ENCODE data around the gene FAM89B. TPM values are rescaled to one million over a fixed set of nuclear protein-coding genes. Genes with fewer than 3 reads are reported as not detected.

FAM89B gene
- total and polyA plus RNA-seq, 8 donors: 22.7 to 49.1 (median 32.7) TPM

- Histone ChIP-seq H3K4me3 (peak overlapping the region in 3 of 4 donors; percentile 19 to 55 (median 39)), H3K27ac (peak overlapping the region; percentile 60 to 86 (median 76)), H3K36me3 (no peaks in the 10 kb centered on the region), H3K4me1 (peaks cover 0 to 13% (median 7%) of the 10 kb centered on the region in 3 donors), H3K9me3 (no peaks in the 10 kb centered on the region), H3K27me3 (no peaks in the 10 kb centered on the region)
- DNase-seq (peak in 2 of 6 donors; percentile 16 to 38), FAIRE-seq (no peak), ATAC-seq (peak in 1 of 4 donors; percentile 8)
- TF ChIP-seq, protein P1, sequence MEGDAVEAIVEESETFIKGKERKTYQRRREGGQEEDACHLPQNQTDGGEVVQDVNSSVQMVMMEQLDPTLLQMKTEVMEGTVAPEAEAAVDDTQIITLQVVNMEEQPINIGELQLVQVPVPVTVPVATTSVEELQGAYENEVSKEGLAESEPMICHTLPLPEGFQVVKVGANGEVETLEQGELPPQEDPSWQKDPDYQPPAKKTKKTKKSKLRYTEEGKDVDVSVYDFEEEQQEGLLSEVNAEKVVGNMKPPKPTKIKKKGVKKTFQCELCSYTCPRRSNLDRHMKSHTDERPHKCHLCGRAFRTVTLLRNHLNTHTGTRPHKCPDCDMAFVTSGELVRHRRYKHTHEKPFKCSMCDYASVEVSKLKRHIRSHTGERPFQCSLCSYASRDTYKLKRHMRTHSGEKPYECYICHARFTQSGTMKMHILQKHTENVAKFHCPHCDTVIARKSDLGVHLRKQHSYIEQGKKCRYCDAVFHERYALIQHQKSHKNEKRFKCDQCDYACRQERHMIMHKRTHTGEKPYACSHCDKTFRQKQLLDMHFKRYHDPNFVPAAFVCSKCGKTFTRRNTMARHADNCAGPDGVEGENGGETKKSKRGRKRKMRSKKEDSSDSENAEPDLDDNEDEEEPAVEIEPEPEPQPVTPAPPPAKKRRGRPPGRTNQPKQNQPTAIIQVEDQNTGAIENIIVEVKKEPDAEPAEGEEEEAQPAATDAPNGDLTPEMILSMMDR (IDR thresholded peaks at IDR 0.05): no peak
- WGBS, 2 donors: 47 to 55% methylated on average over 4 of the region's 4 CpGs
- intact Hi-C loops (cut with DNase I): no loop called here
Measured at GRCh38 chr11:65545853-65546216, 26.5 kb upstream of the FAM89B start.

GRCh38 chr11:65546217-65546958 lies 25.9 kb upstream of the FAM89B start:
- H3K27ac ChIP-seq: peak overlapping the region; percentile 60 to 86 (median 76)
- H3K9me3 ChIP-seq: no peaks in the 10 kb centered on the region
- 9 to 12% methylated on average over 61 to 64 of the region's 64 CpGs for WGBS, 2 donors
- intact Hi-C loops (cut with DNase I): no loop called here
- peaks cover 0 to 8% (median 2%) of the 10 kb centered on the region in 3 donors for H3K4me1 ChIP-seq
- H3K4me3 ChIP-seq: peak overlapping the region; percentile 12 to 55 (median 29)
- H3K36me3 ChIP-seq: no peaks in the 10 kb centered on the region
- peak; percentile 92 to 95 (median 94) for ATAC-seq
- TF ChIP-seq, protein P1 (IDR thresholded peaks at IDR 0.05): no peak
- H3K27me3 ChIP-seq: no peaks in the 10 kb centered on the region
- peak; percentile 93 to 99 (median 96) for DNase-seq
- no peak for FAIRE-seq

DNA sequence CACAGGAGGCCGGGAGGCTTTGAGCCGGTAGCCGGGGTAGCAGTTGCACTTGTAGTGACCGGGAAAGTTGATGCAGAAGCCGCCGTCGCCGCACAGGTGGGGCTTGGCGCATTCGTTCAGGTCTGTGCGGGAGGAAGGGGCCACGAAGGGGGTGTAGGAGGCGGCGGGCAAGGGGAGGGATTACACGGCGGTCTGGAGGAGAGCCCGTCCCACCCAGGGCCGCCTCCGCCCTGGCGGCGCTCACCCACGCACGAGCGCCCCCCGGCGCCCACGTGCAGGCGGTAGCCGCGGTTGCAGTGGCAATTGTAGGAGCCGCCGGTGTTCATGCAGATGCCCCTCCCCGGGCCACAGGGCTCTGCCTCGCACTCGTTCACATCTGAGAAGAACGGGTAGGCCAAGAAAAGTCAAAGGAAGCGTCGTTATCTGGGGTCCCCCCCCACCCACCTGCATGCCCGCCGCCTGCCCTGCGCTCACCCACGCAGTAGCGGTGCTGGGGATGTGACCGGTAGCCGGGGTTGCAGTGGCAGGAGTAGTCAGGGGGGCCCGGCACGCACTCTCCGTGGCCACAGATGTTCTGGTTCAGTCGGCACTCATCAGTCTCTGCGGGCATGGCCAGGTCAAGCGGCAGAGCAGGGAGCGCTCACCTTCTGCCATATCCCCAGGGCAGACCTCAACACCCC lies 24.8 kb upstream of the FAM89B start:
- intact Hi-C loops (cut with DNase I): no loop called here
- Histone ChIP-seq H3K9me3 (no peaks in the 10 kb centered on the region), H3K27ac (no peak overlapping the region), H3K4me3 (no peak overlapping the region), H3K27me3 (no peaks in the 10 kb centered on the region), H3K4me1 (peaks cover 0 to 6% (median 3%) of the 10 kb centered on the region in 3 donors), H3K36me3 (no peaks in the 10 kb centered on the region)
- DNase-seq (peak in 3 of 6 donors; percentile 19 to 78 (median 54)), ATAC-seq (no peak), FAIRE-seq (no peak)
- 89 to 90% methylated on average over 52 of the region's 52 CpGs for WGBS, 2 donors
- TF ChIP-seq, protein P1 (IDR thresholded peaks at IDR 0.05): no peak

DNA sequence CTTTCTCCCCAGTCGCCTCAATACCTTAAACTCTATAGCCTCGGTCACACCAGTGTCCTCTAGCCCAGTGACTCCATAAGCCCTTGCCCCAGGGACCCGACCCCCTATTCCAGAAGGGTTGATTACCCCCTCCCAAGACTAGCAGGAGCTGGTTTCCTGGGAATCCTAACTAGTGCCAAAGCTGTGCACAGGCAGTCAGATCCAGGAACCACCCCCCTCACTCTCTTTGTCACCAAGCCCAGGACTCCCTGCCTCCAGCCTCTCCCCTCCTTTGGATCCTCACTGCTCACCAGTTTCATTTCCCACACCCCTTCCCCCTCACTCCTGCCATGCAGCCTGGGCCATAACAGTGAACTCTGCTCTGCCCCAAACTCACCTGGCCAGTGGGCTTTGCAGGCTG lies 23.9 kb upstream of the FAM89B start:
- Histone ChIP-seq H3K4me3 (no peak overlapping the region), H3K36me3 (no peaks in the 10 kb centered on the region), H3K9me3 (no peaks in the 10 kb centered on the region), H3K27ac (no peak overlapping the region), H3K4me1 (peaks cover 0 to 6% (median 3%) of the 10 kb centered on the region in 3 donors), H3K27me3 (no peaks in the 10 kb centered on the region)
- TF ChIP-seq, protein P1 (IDR thresholded peaks at IDR 0.05): no peak
- ATAC-seq (no peak), DNase-seq (no peak), FAIRE-seq (no peak)
- WGBS, 2 donors: 87 to 90% methylated on average over 3 of the region's 3 CpGs
- intact Hi-C loops (cut with DNase I): no loop called here

All from pancreas (tissue), 10 donors.